Cardiac muscle cell (in vitro differentiated cells and primary cell): ENCODE data around the gene IL17RB. TPM values are rescaled to one million over a fixed set of nuclear protein-coding genes. Genes with fewer than 3 reads are reported as not detected.

Experiments used
- DNase-seq, 2 donors: peaks; one replicate each; pipeline versions ENCODE4 v3.0.0 to v3.0.0-alpha.2; 2010 to 2017; ENCODE audit warnings: low read depth in 1 of 2, low spot score in 1 of 2
- H3K27ac ChIP-seq: fragments of 200-600 bp; sonication (generic); 2 replicates; pipeline ENCODE4 v1.5.1; 2016
- H3K27me3 ChIP-seq: fragments of 200-600 bp; sonication (generic); 2 replicates; pipeline ENCODE4 v1.6.0; 2016; ENCODE audit warnings: control low read depth
- H3K36me3 ChIP-seq: fragments of 200-600 bp; sonication (generic); 2 replicates; pipeline ENCODE4 v1.5.1; 2016; ENCODE audit warnings: control low read depth
- H3K4me1 ChIP-seq: fragments of 200-600 bp; sonication (generic); 2 replicates; pipeline ENCODE4 v1.8.1; 2017; ENCODE audit warnings: low read depth, mild to moderate bottlenecking, mixed run types
- H3K4me3 ChIP-seq: fragments of 200-600 bp; sonication (generic); 2 replicates; pipeline ENCODE4 v1.5.1; 2016; ENCODE audit warnings: mild to moderate bottlenecking
- H3K9me3 ChIP-seq: fragments of 200-600 bp; sonication (generic); 2 replicates; pipeline ENCODE4 v1.5.1; 2017; ENCODE audit warnings: low read depth, mild to moderate bottlenecking, control low read depth
- CTCF ChIP-seq: IDR thresholded peaks from 2 replicates; pipeline ENCODE4 v1.5.1; 2012; ENCODE audit warnings: low read depth, mild to moderate bottlenecking, low read length
- polyA plus RNA-seq: library from polyadenylated mRNA; unstranded; fragments of >200 nt; fragmentation: Nextera tagmentation; extraction: Ambion mirVana; gene quantifications from 2 replicates; pipeline ENCODE4 v1.2.1, GENCODE V29; 2016
- total RNA-seq: library from RNA; depleted of rRNA; stranded (reverse); fragments of >200 nt; gene quantifications from 2 replicates; pipeline ENCODE4 v1.2.3, GENCODE V29; 2016

Gene IL17RB
- total and polyA plus RNA-seq, 2 experiments from 2014 or later, result 11.5 to 13.1 TPM

- H3K9me3 ChIP-seq, result no peaks in the 10 kb centered on the region
- H3K4me3 ChIP-seq, result no peak overlapping the region
- peaks cover 23% of the 10 kb centered on the region for H3K36me3 ChIP-seq
- H3K27me3 ChIP-seq, result no peaks in the 10 kb centered on the region
- H3K4me1 ChIP-seq, result no peaks in the 10 kb centered on the region
- no peak overlapping the region for H3K27ac ChIP-seq
- no peak for TF ChIP-seq CTCF
- DNase-seq, result no peak
Observed at GRCh38 chr3:53859178-53859577, 12.8 kb downstream of the IL17RB start.

- Histone ChIP-seq H3K4me3 (no peak overlapping the region), H3K27me3 (no peaks in the 10 kb centered on the region), H3K36me3 (peaks cover 29% of the 10 kb centered on the region), H3K4me1 (no peaks in the 10 kb centered on the region), H3K9me3 (no peaks in the 10 kb centered on the region), H3K27ac (no peak overlapping the region)
- no peak for DNase-seq
- TF ChIP-seq CTCF, result no peak
Observed at GRCh38 chr3:53860196-53860595, 13.8 kb downstream of the IL17RB start.

- no peaks in the 10 kb centered on the region for H3K9me3 ChIP-seq
- H3K4me3 ChIP-seq, result no peak overlapping the region
- no peak overlapping the region for H3K27ac ChIP-seq
- H3K27me3 ChIP-seq, result no peaks in the 10 kb centered on the region
- peaks cover 29% of the 10 kb centered on the region for H3K36me3 ChIP-seq
- H3K4me1 ChIP-seq, result no peaks in the 10 kb centered on the region
- no peak for DNase-seq
- no peak for TF ChIP-seq CTCF
Observed at GRCh38 chr3:53862241-53862640, 15.9 kb downstream of the IL17RB start.

GRCh38 chr3:53863145-53863544 lies 16.8 kb downstream of the IL17RB start:
- TF ChIP-seq CTCF, result no peak
- H3K4me1 ChIP-seq, result no peaks in the 10 kb centered on the region
- peaks cover 29% of the 10 kb centered on the region for H3K36me3 ChIP-seq

GRCh38 chr3:53865732-53866499 lies 19.5 kb downstream of the IL17RB start:
- no peak for DNase-seq
- Histone ChIP-seq H3K4me1 (no peaks in the 10 kb centered on the region), H3K36me3 (peaks cover 32% of the 10 kb centered on the region), H3K27ac (no peak overlapping the region), H3K9me3 (no peaks in the 10 kb centered on the region), H3K27me3 (no peaks in the 10 kb centered on the region), H3K4me3 (no peak overlapping the region)
- TF ChIP-seq CTCF, result no peak

More at GRCh38 chr3:53863145-53863544, 16.8 kb downstream of the IL17RB start:
- no peaks in the 10 kb centered on the region for H3K9me3 ChIP-seq
- H3K4me3 ChIP-seq, result no peak overlapping the region
- H3K27ac ChIP-seq, result no peak overlapping the region
- no peak for DNase-seq
- no peaks in the 10 kb centered on the region for H3K27me3 ChIP-seq
